ENCODE data around the gene TOGARAM2. TPM values are rescaled to one million over a fixed set of nuclear protein-coding genes. Genes with fewer than 3 reads are reported as not detected.

TOGARAM2 gene
- total and polyA plus RNA-seq, 2 of the 13 experiments (the other 11 are each of a cell fraction or from before 2014, with no cell fraction given) = under 0.01 to 0.05 TPM

DNA sequence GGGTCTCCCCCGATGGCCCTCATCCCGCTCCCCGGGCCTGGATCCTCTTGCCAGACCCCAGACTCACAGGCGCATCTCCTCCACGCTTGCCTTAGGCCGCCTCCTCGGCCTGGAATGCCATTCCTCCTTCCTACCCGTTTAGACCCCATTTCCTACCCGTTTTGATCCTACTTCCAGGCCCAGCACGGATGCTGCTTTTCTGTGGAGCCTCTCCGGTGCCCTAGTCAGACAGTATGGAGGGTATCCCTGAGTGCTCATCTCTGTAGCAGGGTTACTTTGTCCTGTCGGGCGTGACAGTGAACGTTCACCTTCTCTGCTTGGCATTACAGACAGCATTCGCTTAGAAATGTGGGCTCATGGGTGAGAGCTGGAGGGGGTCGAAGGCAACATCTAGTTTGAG, 9.3 kb downstream of the TOGARAM2 start:
- Histone ChIP-seq H3K9ac (ENCODE audit: insufficient read depth, low read depth, low read length) (no peak overlapping the region), H3K79me2 (ENCODE audit: insufficient read depth, low read length) (no peaks in the 10 kb centered on the region), H4K20me1 (ENCODE audit: insufficient read depth, low read length) (no peaks in the 10 kb centered on the region), H3K9me3 (ENCODE audit: low read length) (no peaks in the 10 kb centered on the region), H3K4me3 (replicated peaks in 1 of 3; ENCODE audit: insufficient read depth in 1 of 3, low read depth in 2 of 3, low read length in 3 of 3) (no peak overlapping the region), H3K4me2 (ENCODE audit: low read depth, low read length) (no peak overlapping the region), H3K4me1 (ENCODE audit: insufficient read depth, low read length) (no peaks in the 10 kb centered on the region), H3K27ac (ENCODE audit: extremely low read length, insufficient read depth, low read length) (no peak overlapping the region), H3K27me3 (ENCODE audit: control insufficient read depth in 1 of 2, insufficient read depth in 2 of 2, low read length in 2 of 2) (peaks cover 11 to 88% of the 10 kb centered on the region in 2 experiments), H3K36me3 (replicated peaks in 1 of 2; ENCODE audit: control insufficient read depth in 1 of 2, insufficient read depth in 2 of 2, low read length in 2 of 2) (no peaks in the 10 kb centered on the region), H2AFZ (ENCODE audit: low read length) (no peak overlapping the region)
- in situ Hi-C loops (cut with HindIII; ENCODE audit: extremely low pct_ligation_motif_present, low pct_unique_long_range_greater_than_20kb) = loop anchor here (25.0 kb wide), 1 partner anchor 847 kb away; no protein-coding TSS in a partner anchor
- ATAC-seq (0 out of 3 replicates have a peak, but pooled peaks have one; percentile 12), DNase-seq (ENCODE audit: low spot score) (no peak), FAIRE-seq (no peak)
- TF ChIP-seq YY1 (IDR thresholded peaks at IDR 0.05; ENCODE audit: insufficient read depth, insufficient replicate concordance, low read depth, low read length) (no peak), JUND (CRISPR knock-in tag; IDR thresholded peaks at IDR 0.05) (no peak), CHD2 (IDR thresholded peaks at IDR 0.05; ENCODE audit: low read depth, low read length) (no peak), EZH2 (conservative IDR thresholded peaks at IDR 0.05; ENCODE audit: low read depth, low read length) (0 out of 2 replicates have a peak, but pooled peaks have one; percentile 55), ZNF180 (CRISPR knock-in tag; IDR thresholded peaks at IDR 0.05; ENCODE audit: borderline replicate concordance, low read depth) (no peak)
- ChIA-PET POLR2A (no interaction called here), CTCF (ENCODE audit: low intra/inter-chr PET ratio, low total read pairs) (no interaction called here)
- no TSS peak for BruUV-seq (replicated peaks)
- 17% methylated on average over 16 of the region's 16 CpGs for WGBS (ENCODE audit: low lambda C conversion rate)
- intact Hi-C loops (cut with micrococcal nuclease; ENCODE audit: unreplicated experiment) = no loop called here

DNA sequence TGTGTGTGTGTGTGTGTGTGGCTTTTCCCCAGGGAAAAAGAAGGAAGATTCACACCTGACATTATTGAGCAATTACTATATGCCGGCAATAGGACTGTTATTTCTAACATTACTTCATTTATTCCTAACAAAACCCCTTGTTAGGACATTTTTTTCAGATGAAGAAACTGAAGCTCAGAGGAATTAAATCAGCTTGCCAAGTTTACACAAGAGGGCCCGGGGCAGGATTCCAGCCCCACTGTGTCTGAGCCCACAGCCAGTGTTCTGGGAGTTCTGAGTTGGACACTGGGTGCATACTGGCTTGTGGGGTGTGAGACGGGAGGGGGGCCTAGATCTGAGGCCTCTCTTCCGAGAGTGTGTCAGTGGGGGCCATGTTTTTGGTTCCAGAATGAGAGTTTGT, 9.9 kb downstream of the TOGARAM2 start:
- no peak for FAIRE-seq
- TF ChIP-seq GTF3A (CRISPR knock-in tag; conservative IDR thresholded peaks at IDR 0.05) (no peak), YY1 (IDR thresholded peaks at IDR 0.05; ENCODE audit: insufficient read depth, insufficient replicate concordance, low read depth, low read length) (no peak), ELF1 (CRISPR knock-in tag; IDR thresholded peaks at IDR 0.05) (no peak)
- TF ChIP-seq, protein P1, sequence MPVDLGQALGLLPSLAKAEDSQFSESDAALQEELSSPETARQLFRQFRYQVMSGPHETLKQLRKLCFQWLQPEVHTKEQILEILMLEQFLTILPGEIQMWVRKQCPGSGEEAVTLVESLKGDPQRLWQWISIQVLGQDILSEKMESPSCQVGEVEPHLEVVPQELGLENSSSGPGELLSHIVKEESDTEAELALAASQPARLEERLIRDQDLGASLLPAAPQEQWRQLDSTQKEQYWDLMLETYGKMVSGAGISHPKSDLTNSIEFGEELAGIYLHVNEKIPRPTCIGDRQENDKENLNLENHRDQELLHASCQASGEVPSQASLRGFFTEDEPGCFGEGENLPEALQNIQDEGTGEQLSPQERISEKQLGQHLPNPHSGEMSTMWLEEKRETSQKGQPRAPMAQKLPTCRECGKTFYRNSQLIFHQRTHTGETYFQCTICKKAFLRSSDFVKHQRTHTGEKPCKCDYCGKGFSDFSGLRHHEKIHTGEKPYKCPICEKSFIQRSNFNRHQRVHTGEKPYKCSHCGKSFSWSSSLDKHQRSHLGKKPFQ (CRISPR knock-in tag; IDR thresholded peaks at IDR 0.05; ENCODE audit: insufficient replicate concordance) = no peak
- in situ Hi-C loops (cut with HindIII; ENCODE audit: extremely low pct_ligation_motif_present, low pct_unique_long_range_greater_than_20kb) (loop anchor here (25.0 kb wide), 1 partner anchor 846 kb away; no protein-coding TSS in a partner anchor), intact Hi-C loops (cut with micrococcal nuclease; ENCODE audit: unreplicated experiment) (no loop called here)
- Histone ChIP-seq H3K4me3 (replicated peaks in 1 of 3; ENCODE audit: insufficient read depth in 1 of 3, low read depth in 2 of 3, low read length in 3 of 3) (no peak overlapping the region), H3K27me3 (ENCODE audit: control insufficient read depth in 1 of 2, insufficient read depth in 2 of 2, low read length in 2 of 2) (peaks cover 14 to 89% of the 10 kb centered on the region in 2 experiments), H3K79me2 (ENCODE audit: insufficient read depth, low read length) (no peaks in the 10 kb centered on the region), H4K20me1 (ENCODE audit: insufficient read depth, low read length) (no peaks in the 10 kb centered on the region), H3K4me2 (ENCODE audit: low read depth, low read length) (no peak overlapping the region), H2AFZ (ENCODE audit: low read length) (no peak overlapping the region), H3K9ac (ENCODE audit: insufficient read depth, low read depth, low read length) (no peak overlapping the region), H3K36me3 (replicated peaks in 1 of 2; ENCODE audit: control insufficient read depth in 1 of 2, insufficient read depth in 2 of 2, low read length in 2 of 2) (no peaks in the 10 kb centered on the region), H3K4me1 (ENCODE audit: insufficient read depth, low read length) (no peaks in the 10 kb centered on the region), H3K27ac (ENCODE audit: extremely low read length, insufficient read depth, low read length) (no peak overlapping the region), H3K9me3 (ENCODE audit: low read length) (no peaks in the 10 kb centered on the region)
- ChIA-PET CTCF (ENCODE audit: low intra/inter-chr PET ratio, low total read pairs) (no interaction called here), POLR2A (no interaction called here)
- DNase-seq (ENCODE audit: low spot score) = no peak
- 15% methylated on average over 4 of the region's 4 CpGs for WGBS (ENCODE audit: low lambda C conversion rate)
- BruUV-seq (replicated peaks) = no TSS peak
- ATAC-seq = no peak

Data from HepG2 (cell line).